Fibroblast of the aortic adventitia (primary cell): Measurements from ENCODE around the gene RNF145. TPM values are rescaled to one million over a fixed set of nuclear protein-coding genes. Genes with fewer than 3 reads are reported as not detected.

Experiments used
- DNase-seq: peaks from one replicate; pipeline ENCODE4 v3.0.0-alpha.2; 2010; ENCODE audit warnings: low read depth
- H3K4me3 ChIP-seq: 2 replicates; pipeline ENCODE4 v1.5.1; 2011; ENCODE audit warnings: low read depth, mild to moderate bottlenecking, control low read depth, low read length, moderate library complexity
- CTCF ChIP-seq: IDR thresholded peaks from 2 replicates; pipeline ENCODE4 v1.5.1; 2011; ENCODE audit warnings: mild to moderate bottlenecking, low read length, control low read depth, inconsistent platforms; ENCODE audit not compliant: insufficient read depth
- total RNA-seq: library from RNA; depleted of rRNA; stranded (reverse); fragments of >200 nt; gene quantifications from 2 replicates; pipeline ENCODE4 v1.2.3, GENCODE V29; 2012; ENCODE audit warnings: low replicate concordance

RNF145 gene
- total RNA-seq, 1 donor, result 35.2 TPM

GRCh38 chr5:159179529-159180305 is 29.6 kb downstream of the RNF145 start:
- no peak for DNase-seq
- H3K4me3 ChIP-seq, result no peak overlapping the region
- no peak for TF ChIP-seq CTCF

GRCh38 chr5:159178978-159179377 is 30.4 kb downstream of the RNF145 start:
- no peak for TF ChIP-seq CTCF
- no peak overlapping the region for H3K4me3 ChIP-seq
- DNase-seq, result peak; percentile 99

DNA sequence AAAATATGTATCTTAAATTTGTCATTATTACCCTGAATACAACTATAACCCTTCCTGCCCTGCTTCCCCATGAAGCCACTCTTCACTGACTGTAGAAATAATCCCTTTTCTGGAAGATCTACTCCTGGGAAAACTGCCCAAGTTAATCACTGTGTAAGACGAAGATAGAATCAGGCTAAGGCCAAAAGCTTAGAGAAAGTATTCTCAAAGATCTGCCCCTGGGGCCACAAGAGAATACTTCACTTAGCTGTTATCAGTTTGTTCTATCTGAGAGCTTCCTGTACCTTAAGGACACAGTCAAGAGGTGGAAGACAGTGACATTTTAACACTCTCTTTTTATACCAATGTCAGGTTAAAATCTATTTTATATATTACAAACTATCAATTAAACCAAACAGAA is 33.8 kb downstream of the RNF145 start:
- no peak for TF ChIP-seq CTCF
- peak; percentile 76 for DNase-seq

DNA sequence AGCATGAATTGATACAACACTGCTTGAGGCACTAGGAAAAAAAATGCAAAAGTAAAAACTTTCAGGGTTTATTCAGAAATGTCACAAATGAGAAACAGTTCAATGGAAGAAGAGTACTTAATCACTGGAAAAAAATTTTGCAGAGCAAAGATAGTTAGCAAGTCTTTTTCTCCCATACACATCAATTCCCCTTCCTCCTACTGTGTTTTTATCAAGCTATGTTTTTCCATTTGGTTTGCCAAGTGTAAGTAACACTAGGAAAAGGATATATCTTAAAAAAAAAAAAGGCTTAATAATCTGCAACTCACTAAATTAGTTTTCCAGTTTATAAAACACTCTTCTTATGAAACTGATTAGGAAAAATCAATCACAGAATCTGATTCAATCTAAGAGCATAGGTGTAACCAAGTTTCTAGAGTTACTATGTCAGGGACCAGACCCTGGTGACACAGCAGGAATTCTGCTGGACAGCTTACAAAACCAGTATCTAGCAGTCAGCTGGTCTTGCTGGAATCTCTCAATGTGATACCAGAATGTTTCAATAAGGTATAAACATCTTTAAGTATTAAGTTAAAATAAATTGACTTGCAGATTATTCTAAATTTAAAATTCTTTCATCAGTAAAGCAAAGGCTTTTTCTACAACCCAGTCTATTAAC is 34.7 kb downstream of the RNF145 start:
- no peak overlapping the region for H3K4me3 ChIP-seq
- no peak for TF ChIP-seq CTCF
- peak; percentile 66 for DNase-seq

More for the DNA sequence above, 33.8 kb downstream of the RNF145 start:
- H3K4me3 ChIP-seq, result no peak overlapping the region

DNA sequence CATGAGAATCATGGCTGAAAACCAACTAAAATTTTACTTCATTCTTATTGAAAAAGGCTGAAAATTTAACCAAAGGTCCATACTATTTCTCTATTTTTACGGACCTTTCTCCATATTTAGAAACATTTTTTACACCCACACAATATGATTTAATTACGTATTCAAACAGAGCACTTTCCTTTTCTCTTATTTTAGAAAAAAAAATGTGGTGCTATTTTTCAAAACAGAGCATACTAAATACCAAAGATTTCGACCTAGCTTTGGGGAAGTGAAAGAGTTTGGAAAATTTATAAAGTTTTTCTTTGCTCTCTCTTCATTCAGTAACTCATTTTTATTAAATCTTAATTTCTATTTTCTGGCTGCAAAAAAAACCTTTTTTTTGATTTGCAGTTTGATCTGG is 38.1 kb downstream of the RNF145 start:
- no peak overlapping the region for H3K4me3 ChIP-seq
- DNase-seq, result no peak
- TF ChIP-seq CTCF, result no peak

DNA sequence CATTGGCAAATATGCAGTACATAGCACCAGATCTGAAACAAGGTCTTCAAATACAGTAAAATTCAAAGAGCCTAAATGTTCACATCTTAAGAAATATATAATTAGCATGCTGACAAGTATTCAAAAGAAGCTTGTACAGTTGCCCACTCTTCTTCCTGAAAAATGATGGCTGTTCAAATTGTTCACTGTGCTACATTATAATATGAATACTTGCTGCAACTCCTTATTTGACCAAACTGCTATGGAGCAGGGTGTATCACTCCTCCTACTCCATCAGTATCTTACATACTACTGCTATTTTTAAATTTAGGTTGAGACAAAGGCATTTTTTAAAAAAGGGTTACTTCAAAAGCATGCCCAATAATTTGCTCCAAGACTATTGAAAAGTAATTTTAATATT is 39.3 kb downstream of the RNF145 start:
- no peak overlapping the region for H3K4me3 ChIP-seq
- no peak for DNase-seq
- no peak for TF ChIP-seq CTCF
